A549 (cell line): ENCODE data around the gene TARM1. TPM values are rescaled to one million over a fixed set of nuclear protein-coding genes. Genes with fewer than 3 reads are reported as not detected.
A peak's percentile ranks its signal among the peaks of the same experiment; 100 is the strongest.

Experiments used
- ATAC-seq, 2 experiments: fragments of 200-7000 bp in 1 of 2; fragments of >200 bp in 1 of 2; cut with Nextera tagmentation in 1 of 2; cut with Tn5 transposase in 1 of 2; 3 replicates each; pipeline versions ENCODE4 v1.8.0 to v1.9.1; 2018 to 2020; ENCODE audit warnings: mild to moderate bottlenecking in 1 of 2, moderate library complexity in 1 of 2
- CTCF ChIA-PET: fragments of 300-600 bp; sonication (Branson Sonifier 250); formaldehyde crosslinking; extraction: SDS; loops from one replicate; lab custom pipeline; 2021; ENCODE audit warnings: antibody characterized with exemption, inconsistent platforms; lab: Yijun Ruan, JAX
- POLR2A ChIA-PET: fragments of 350-600 bp; formaldehyde crosslinking; extraction: SDS; loops from one replicate; lab custom pipeline; 2021; ENCODE audit warnings: antibody characterized with exemption, inconsistent platforms; lab: Yijun Ruan, JAX
- DNase-seq, 2 experiments: peaks; one replicate each; pipeline versions ENCODE4 v3.0.0 to v3.0.0-alpha.2; 2011 to 2016; ENCODE audit warnings: low read depth in 1 of 2, low spot score in 1 of 2
- FAIRE-seq: peaks from 2 replicates; lab custom pipeline; 2011; peaks lifted over from hg19 to GRCh38; lab: Jason Lieb, UNC
- H3K27ac ChIP-seq, 2 experiments: fragments of >200 bp; sonication (Bioruptor Twin); formaldehyde crosslinking; 3 replicates each; pipeline ENCODE4 v1.5.1; 2016 to 2017
- H3K4me1 ChIP-seq: fragments of >200 bp; sonication (Bioruptor Twin); formaldehyde crosslinking; 3 replicates; pipeline ENCODE4 v1.6.1; 2016
- H3K4me2 ChIP-seq: fragments of >200 bp; sonication (Bioruptor Twin); formaldehyde crosslinking; 3 replicates; pipeline ENCODE4 v1.6.1; 2016
- H3K4me3 ChIP-seq: fragments of >200 bp; sonication (Bioruptor Twin); formaldehyde crosslinking; 3 replicates; pipeline ENCODE4 v1.5.1; 2016
- H3K9me3 ChIP-seq: fragments of >200 bp; sonication (Bioruptor Twin); formaldehyde crosslinking; 3 replicates; pipeline ENCODE4 v1.6.1; 2016
- CHD4 ChIP-seq: fragments of 200-600 bp; sonication (generic); IDR thresholded peaks from 2 replicates; pipeline ENCODE4 v1.6.1; 2016; ENCODE audit warnings: antibody characterized with exemption, mild to moderate bottlenecking, borderline replicate concordance
- ESRRA ChIP-seq: fragments of 150-350 bp; IDR thresholded peaks from 2 replicates; pipeline ENCODE4 v1.6.1; 2014; ENCODE audit warnings: mild to moderate bottlenecking, low read length, borderline replicate concordance
- FOSB ChIP-seq: fragments of 250-450 bp; sonication (Bioruptor Pico); IDR thresholded peaks from 2 replicates; pipeline ENCODE4 v1.5.0; 2020; ENCODE audit warnings: mild to moderate bottlenecking, moderate library complexity
- HDAC2 ChIP-seq: fragments of 200-600 bp; sonication (generic); IDR thresholded peaks from 2 replicates; pipeline ENCODE4 v1.6.1; 2016
- HEYL ChIP-seq: fragments of 250-450 bp; sonication (Bioruptor Pico); IDR thresholded peaks from 2 replicates; pipeline ENCODE4 v1.8.0; 2021; ENCODE audit warnings: mild to moderate bottlenecking, moderate library complexity
- HOXB13 ChIP-seq: fragments of 250-450 bp; sonication (Bioruptor Pico); IDR thresholded peaks from 2 replicates; pipeline ENCODE4 v1.5.0; 2020; ENCODE audit warnings: low read depth, mild to moderate bottlenecking, moderate library complexity
- KDM1A ChIP-seq: fragments of 200-600 bp; sonication (generic); IDR thresholded peaks from 2 replicates; pipeline ENCODE4 v1.6.1; 2016; ENCODE audit warnings: low read depth, mild to moderate bottlenecking
- MAFK ChIP-seq: fragments of 450-650 bp; IDR thresholded peaks from 2 replicates; pipeline ENCODE4 v1.6.1; 2014; ENCODE audit not compliant: partially characterized antibody
- MAX ChIP-seq: IDR thresholded peaks from 2 replicates; pipeline ENCODE4 v1.6.1; 2012
- NPAS2 ChIP-seq: fragments of 250-450 bp; sonication (Bioruptor Pico); IDR thresholded peaks from 2 replicates; pipeline ENCODE4 v1.8.0; 2022; ENCODE audit warnings: mild to moderate bottlenecking, moderate library complexity, borderline replicate concordance
- POLR2AphosphoS2 ChIP-seq: conservative IDR thresholded peaks from 2 replicates; pipeline ENCODE4 v1.6.1; 2012; ENCODE audit warnings: low read length, improper control_type of control experiment, inconsistent platforms
- SMC3 ChIP-seq: fragments of >200 bp; sonication (Bioruptor Twin); formaldehyde crosslinking; IDR thresholded peaks from 3 replicates; pipeline ENCODE4 v1.6.1; 2018; ENCODE audit warnings: inconsistent platforms
- USF2 ChIP-seq: fragments of 450-650 bp; IDR thresholded peaks from 2 replicates; pipeline ENCODE4 v1.6.1; 2014; ENCODE audit warnings: antibody characterized with exemption
- ZFP36 ChIP-seq: fragments of 450-650 bp; IDR thresholded peaks from 2 replicates; pipeline ENCODE4 v1.6.1; 2014; ENCODE audit warnings: borderline replicate concordance; ENCODE audit not compliant: partially characterized antibody
- WGBS: methylation state at CpG from one replicate; pipeline ENCODE4 v1.1.6; 2017; ENCODE audit errors: missing lambda C conversion rate; 5-methylcytosine and 5-hydroxymethylcytosine counted together
- polyA plus RNA-seq, 4 experiments: library from polyadenylated mRNA; depleted of rRNA in 3 of 4; stranded (reverse); fragments of >200 nt; fragmentation: RNase III in 1 of 4; extraction: RNeasy Plus Mini Kit Qiagen cat#74134 plus additional on column Dnase treatment in 1 of 4; gene quantifications; 2 replicates in 3 of 4; 3 replicates in 1 of 4; pipeline ENCODE4 v1.2.3, GENCODE V29; 2011 to 2017
- small RNA-seq, 6 experiments: library from RNA; depleted of rRNA; stranded (forward); fragments of <200 nt; gene quantifications; one replicate each; pipeline ENCODE3, GENCODE V24; 2012

The TARM1 gene
- polyA plus RNA-seq, 2 of the 4 experiments (the other 2 are of a cell fraction) = not detected

- FAIRE-seq = no peak
- Histone ChIP-seq H3K4me2 (no peak overlapping the region), H3K4me1 (peaks cover 40% of the 10 kb centered on the region), H3K9me3 (peaks cover 14% of the 10 kb centered on the region), H3K27ac (peak overlapping the region; percentile 85 to 92), H3K4me3 (no peak overlapping the region)
- TF ChIP-seq HDAC2 (peak; percentile 67), ESRRA (no peak), ZFP36 (no peak), KDM1A (peak; percentile 64; the same call in 1 of the 2 replicates), FOSB (CRISPR knock-in tag) (no peak), USF2 (no peak), POLR2AphosphoS2 (no peak), HOXB13 (CRISPR knock-in tag) (peak; percentile 56; the same call in 1 of the 2 replicates), MAX (0 out of 2 replicates have a peak, but pooled peaks have one; percentile 9), HEYL (CRISPR knock-in tag) (no peak), CHD4 (no peak), MAFK (no peak), NPAS2 (CRISPR knock-in tag) (no peak), SMC3 (no peak)
- DNase-seq = no peak
- CTCF ChIA-PET = interaction anchor here (0.7 to 7.9 kb wide), 17 partner anchors 8 to 229 kb away, joined by 3 to 88 read pairs (median 10); partner anchors contain the start of genes MYADM and PRKCG
- WGBS = 85% methylated on average over 8 of the region's 8 CpGs
- ATAC-seq = no peak
- POLR2A ChIA-PET = interaction anchor here (0.6 to 1.6 kb wide), 3 partner anchors 21 to 155 kb away, joined by 3 to 7 read pairs (median 3); no protein-coding TSS in a partner anchor
Observed at GRCh38 chr19:54021363-54021762, 59.8 kb downstream of the TARM1 start.

Small RNAs within 50 kb of the gene (small RNA-seq; reads per million reads assigned to genes)
- 0 reads per million in 6 experiments for gene AC012314.20

Other genes with a start within 250 kb of the TARM1 start
- 37.7 and 56.1 TPM in 2 replicates for gene MYADM, start 213.5 kb downstream of the TARM1 start, polyA plus RNA-seq (2011; rRNA removed)
- gene MYADM, start 213.5 kb downstream of the TARM1 start, polyA plus RNA-seq (2017; fragmentation: RNase III; extraction: RNeasy Plus Mini Kit Qiagen cat#74134 plus additional on column Dnase treatment) = 90.4 to 103 TPM (median 90.7 TPM) in 3 replicates
- gene PRKCG, start 199.2 kb downstream of the TARM1 start, polyA plus RNA-seq (2011; rRNA removed) = 0.61 and 0.79 TPM in 2 replicates
- 0.81 to 0.96 TPM (median 0.81 TPM) in 3 replicates for gene PRKCG, start 199.2 kb downstream of the TARM1 start, polyA plus RNA-seq (2017; fragmentation: RNase III; extraction: RNeasy Plus Mini Kit Qiagen cat#74134 plus additional on column Dnase treatment)
- gene CACNG7, start 172.1 kb downstream of the TARM1 start, polyA plus RNA-seq (2011; rRNA removed) = 11.5 and 12.8 TPM in 2 replicates
- 6.3 to 7.6 TPM (median 6.8 TPM) in 3 replicates for gene CACNG7, start 172.1 kb downstream of the TARM1 start, polyA plus RNA-seq (2017; fragmentation: RNase III; extraction: RNeasy Plus Mini Kit Qiagen cat#74134 plus additional on column Dnase treatment)
- 1.1 and 1.5 TPM in 2 replicates for gene CACNG8, start 118.4 kb downstream of the TARM1 start, polyA plus RNA-seq (2011; rRNA removed)
- gene CACNG8, start 118.4 kb downstream of the TARM1 start, polyA plus RNA-seq (2017; fragmentation: RNase III; extraction: RNeasy Plus Mini Kit Qiagen cat#74134 plus additional on column Dnase treatment) = 4.6 to 6.9 TPM (median 5.8 TPM) in 3 replicates
- 15.6 and 16.2 TPM in 2 replicates for gene CACNG6, start 89.7 kb downstream of the TARM1 start, polyA plus RNA-seq (2011; rRNA removed)
- 4.4 to 8.2 TPM (median 7.3 TPM) in 3 replicates for gene CACNG6, start 89.7 kb downstream of the TARM1 start, polyA plus RNA-seq (2017; fragmentation: RNase III; extraction: RNeasy Plus Mini Kit Qiagen cat#74134 plus additional on column Dnase treatment)
- 0.25 and 0.28 TPM in 2 replicates for gene VSTM1, start 17.5 kb downstream of the TARM1 start, polyA plus RNA-seq (2011; rRNA removed)
- gene VSTM1, start 17.5 kb downstream of the TARM1 start, polyA plus RNA-seq (2017; fragmentation: RNase III; extraction: RNeasy Plus Mini Kit Qiagen cat#74134 plus additional on column Dnase treatment) = 0.50 to 0.94 TPM (median 0.53 TPM) in 3 replicates
- gene OSCAR, start 19.4 kb upstream of the TARM1 start, polyA plus RNA-seq (2011; rRNA removed) = 0.26 and 0.33 TPM in 2 replicates
- gene OSCAR, start 19.4 kb upstream of the TARM1 start, polyA plus RNA-seq (2017; fragmentation: RNase III; extraction: RNeasy Plus Mini Kit Qiagen cat#74134 plus additional on column Dnase treatment) = 0.28 to 0.63 TPM (median 0.31 TPM) in 3 replicates
- gene NDUFA3, start 21.5 kb upstream of the TARM1 start, polyA plus RNA-seq (2011; rRNA removed) = 36.5 and 43.5 TPM in 2 replicates
- gene NDUFA3, start 21.5 kb upstream of the TARM1 start, polyA plus RNA-seq (2017; fragmentation: RNase III; extraction: RNeasy Plus Mini Kit Qiagen cat#74134 plus additional on column Dnase treatment) = 188 to 198 TPM (median 190 TPM) in 3 replicates
- 10.8 and 16.1 TPM in 2 replicates for gene TFPT, start 34.3 kb upstream of the TARM1 start, polyA plus RNA-seq (2011; rRNA removed)
- 26.1 to 29.2 TPM (median 26.6 TPM) in 3 replicates for gene TFPT, start 34.3 kb upstream of the TARM1 start, polyA plus RNA-seq (2017; fragmentation: RNase III; extraction: RNeasy Plus Mini Kit Qiagen cat#74134 plus additional on column Dnase treatment)
- gene PRPF31, start 34.4 kb upstream of the TARM1 start, polyA plus RNA-seq (2011; rRNA removed) = 66.9 and 69.8 TPM in 2 replicates
- gene PRPF31, start 34.4 kb upstream of the TARM1 start, polyA plus RNA-seq (2017; fragmentation: RNase III; extraction: RNeasy Plus Mini Kit Qiagen cat#74134 plus additional on column Dnase treatment) = 164 to 169 TPM (median 164 TPM) in 3 replicates
- 24.9 and 28.3 TPM in 2 replicates for gene CNOT3, start 56.4 kb upstream of the TARM1 start, polyA plus RNA-seq (2011; rRNA removed)
- gene CNOT3, start 56.4 kb upstream of the TARM1 start, polyA plus RNA-seq (2017; fragmentation: RNase III; extraction: RNeasy Plus Mini Kit Qiagen cat#74134 plus additional on column Dnase treatment) = 59.2 to 62.6 TPM (median 62.4 TPM) in 3 replicates
- gene LENG1, start 78.4 kb upstream of the TARM1 start, polyA plus RNA-seq (2011; rRNA removed) = 6.8 and 13.3 TPM in 2 replicates
- 11.1 to 13.9 TPM (median 13.8 TPM) in 3 replicates for gene LENG1, start 78.4 kb upstream of the TARM1 start, polyA plus RNA-seq (2017; fragmentation: RNase III; extraction: RNeasy Plus Mini Kit Qiagen cat#74134 plus additional on column Dnase treatment)
- gene TMC4, start 91.8 kb upstream of the TARM1 start, polyA plus RNA-seq (2011; rRNA removed) = 0.61 and 0.84 TPM in 2 replicates
- 0.85 to 1.5 TPM (median 1.2 TPM) in 3 replicates for gene TMC4, start 91.8 kb upstream of the TARM1 start, polyA plus RNA-seq (2017; fragmentation: RNase III; extraction: RNeasy Plus Mini Kit Qiagen cat#74134 plus additional on column Dnase treatment)
- gene MBOAT7, start 108.2 kb upstream of the TARM1 start, polyA plus RNA-seq (2011; rRNA removed) = 42.1 and 52.4 TPM in 2 replicates
- 129 to 142 TPM (median 133 TPM) in 3 replicates for gene MBOAT7, start 108.2 kb upstream of the TARM1 start, polyA plus RNA-seq (2017; fragmentation: RNase III; extraction: RNeasy Plus Mini Kit Qiagen cat#74134 plus additional on column Dnase treatment)
- gene TSEN34, start 109.9 kb upstream of the TARM1 start, polyA plus RNA-seq (2011; rRNA removed) = 53.4 and 61.1 TPM in 2 replicates
- gene TSEN34, start 109.9 kb upstream of the TARM1 start, polyA plus RNA-seq (2017; fragmentation: RNase III; extraction: RNeasy Plus Mini Kit Qiagen cat#74134 plus additional on column Dnase treatment) = 79.0 to 90.9 TPM (median 87.7 TPM) in 3 replicates
- gene RPS9, start 119.5 kb upstream of the TARM1 start, polyA plus RNA-seq (2011; rRNA removed) = 1,440 and 1,504 TPM in 2 replicates
- 1,990 to 2,154 TPM (median 2,057 TPM) in 3 replicates for gene RPS9, start 119.5 kb upstream of the TARM1 start, polyA plus RNA-seq (2017; fragmentation: RNase III; extraction: RNeasy Plus Mini Kit Qiagen cat#74134 plus additional on column Dnase treatment)
- gene LILRB3, start 141.6 kb upstream of the TARM1 start, polyA plus RNA-seq (2011; rRNA removed) = not detected in 2 replicates
- not detected in 3 replicates for gene LILRB3, start 141.6 kb upstream of the TARM1 start, polyA plus RNA-seq (2017; fragmentation: RNase III; extraction: RNeasy Plus Mini Kit Qiagen cat#74134 plus additional on column Dnase treatment)
- not detected in 2 replicates for gene LILRA6, start 161.4 kb upstream of the TARM1 start, polyA plus RNA-seq (2011; rRNA removed)
- not detected in 3 replicates for gene LILRA6, start 161.4 kb upstream of the TARM1 start, polyA plus RNA-seq (2017; fragmentation: RNase III; extraction: RNeasy Plus Mini Kit Qiagen cat#74134 plus additional on column Dnase treatment)
- gene LILRB5, start 175.9 kb upstream of the TARM1 start, polyA plus RNA-seq (2011; rRNA removed) = not detected in 2 replicates
- not detected in 3 replicates for gene LILRB5, start 175.9 kb upstream of the TARM1 start, polyA plus RNA-seq (2017; fragmentation: RNase III; extraction: RNeasy Plus Mini Kit Qiagen cat#74134 plus additional on column Dnase treatment)
- gene LILRB2, start 199.7 kb upstream of the TARM1 start, polyA plus RNA-seq (2011; rRNA removed) = not detected in 2 replicates
- gene LILRB2, start 199.7 kb upstream of the TARM1 start, polyA plus RNA-seq (2017; fragmentation: RNase III; extraction: RNeasy Plus Mini Kit Qiagen cat#74134 plus additional on column Dnase treatment) = not detected in 3 replicates
- gene LILRA5, start 231.8 kb upstream of the TARM1 start, polyA plus RNA-seq (2011; rRNA removed) = not detected in 2 replicates
- not detected in 3 replicates for gene LILRA5, start 231.8 kb upstream of the TARM1 start, polyA plus RNA-seq (2017; fragmentation: RNase III; extraction: RNeasy Plus Mini Kit Qiagen cat#74134 plus additional on column Dnase treatment)